Measurements from ENCODE around the gene SLC15A4. TPM values are rescaled to one million over a fixed set of nuclear protein-coding genes. Genes with fewer than 3 reads are reported as not detected.

Gene SLC15A4
- total and polyA plus RNA-seq, 2 of the 13 experiments (the other 11 are each of a cell fraction or from before 2014, with no cell fraction given) = 17.3 to 22.7 TPM

DNA sequence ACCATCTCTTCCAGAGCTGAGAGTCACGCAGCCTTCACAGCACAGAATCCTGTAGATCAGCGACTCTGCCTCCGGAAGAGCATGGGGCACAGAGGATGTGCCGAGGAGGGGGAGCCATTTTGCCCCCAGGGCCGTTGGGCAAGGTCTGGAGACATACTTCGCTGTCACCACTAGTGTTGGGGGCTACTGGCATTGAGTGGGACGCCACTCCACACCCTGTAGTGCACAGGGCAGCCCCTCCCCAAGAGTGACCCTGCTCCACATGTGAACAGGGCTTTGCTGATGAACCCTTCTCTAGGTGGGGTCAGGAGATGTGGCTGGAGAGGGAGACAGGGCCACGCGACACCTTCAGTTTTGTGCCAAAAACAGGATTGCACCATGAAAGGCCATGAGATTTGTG, 35.6 kb upstream of the SLC15A4 start (continued):
- TF ChIP-seq ZNF318 (CRISPR knock-in tag; IDR thresholded peaks at IDR 0.05) (no peak), HMGA1 (CRISPR knock-in tag; conservative IDR thresholded peaks at IDR 0.05) (no peak), TEAD2 (CRISPR knock-in tag; IDR thresholded peaks at IDR 0.05) (no peak)
- TF ChIP-seq, protein P1, sequence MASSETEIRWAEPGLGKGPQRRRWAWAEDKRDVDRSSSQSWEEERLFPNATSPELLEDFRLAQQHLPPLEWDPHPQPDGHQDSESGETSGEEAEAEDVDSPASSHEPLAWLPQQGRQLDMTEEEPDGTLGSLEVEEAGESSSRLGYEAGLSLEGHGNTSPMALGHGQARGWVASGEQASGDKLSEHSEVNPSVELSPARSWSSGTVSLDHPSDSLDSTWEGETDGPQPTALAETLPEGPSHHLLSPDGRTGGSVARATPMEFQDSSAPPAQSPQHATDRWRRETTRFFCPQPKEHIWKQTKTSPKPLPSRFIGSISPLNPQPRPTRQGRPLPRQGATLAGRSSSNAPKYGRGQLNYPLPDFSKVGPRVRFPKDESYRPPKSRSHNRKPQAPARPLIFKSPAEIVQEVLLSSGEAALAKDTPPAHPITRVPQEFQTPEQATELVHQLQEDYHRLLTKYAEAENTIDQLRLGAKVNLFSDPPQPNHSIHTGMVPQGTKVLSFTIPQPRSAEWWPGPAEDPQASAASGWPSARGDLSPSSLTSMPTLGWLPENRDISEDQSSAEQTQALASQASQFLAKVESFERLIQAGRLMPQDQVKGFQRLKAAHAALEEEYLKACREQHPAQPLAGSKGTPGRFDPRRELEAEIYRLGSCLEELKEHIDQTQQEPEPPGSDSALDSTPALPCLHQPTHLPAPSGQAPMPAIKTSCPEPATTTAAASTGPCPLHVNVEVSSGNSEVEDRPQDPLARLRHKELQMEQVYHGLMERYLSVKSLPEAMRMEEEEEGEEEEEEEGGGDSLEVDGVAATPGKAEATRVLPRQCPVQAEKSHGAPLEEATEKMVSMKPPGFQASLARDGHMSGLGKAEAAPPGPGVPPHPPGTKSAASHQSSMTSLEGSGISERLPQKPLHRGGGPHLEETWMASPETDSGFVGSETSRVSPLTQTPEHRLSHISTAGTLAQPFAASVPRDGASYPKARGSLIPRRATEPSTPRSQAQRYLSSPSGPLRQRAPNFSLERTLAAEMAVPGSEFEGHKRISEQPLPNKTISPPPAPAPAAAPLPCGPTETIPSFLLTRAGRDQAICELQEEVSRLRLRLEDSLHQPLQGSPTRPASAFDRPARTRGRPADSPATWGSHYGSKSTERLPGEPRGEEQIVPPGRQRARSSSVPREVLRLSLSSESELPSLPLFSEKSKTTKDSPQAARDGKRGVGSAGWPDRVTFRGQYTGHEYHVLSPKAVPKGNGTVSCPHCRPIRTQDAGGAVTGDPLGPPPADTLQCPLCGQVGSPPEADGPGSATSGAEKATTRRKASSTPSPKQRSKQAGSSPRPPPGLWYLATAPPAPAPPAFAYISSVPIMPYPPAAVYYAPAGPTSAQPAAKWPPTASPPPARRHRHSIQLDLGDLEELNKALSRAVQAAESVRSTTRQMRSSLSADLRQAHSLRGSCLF (CRISPR knock-in tag; IDR thresholded peaks at IDR 0.05; ENCODE audit: borderline replicate concordance) = no peak
